Spinal cord (tissue), 10 donors: ENCODE measurements around the gene SHISAL1. TPM values are rescaled to one million over a fixed set of nuclear protein-coding genes. Genes with fewer than 3 reads are reported as not detected.

Source experiments
- DNase-seq, 6 donors: peaks; one replicate each; pipeline versions ENCODE4 v3.0.0 to v3.0.0-alpha.2; 2013 to 2015; ENCODE audit warnings: low spot score in 6 of 6, low read depth in 4 of 6
- H3K27ac ChIP-seq: one replicate; pipeline ENCODE4 v1.5.1; 2013; ENCODE audit warnings: low read depth, low read length, control low read depth
- H3K27me3 ChIP-seq: one replicate; pipeline ENCODE4 v1.6.1; 2013; ENCODE audit warnings: low read length; ENCODE audit not compliant: control insufficient read depth, insufficient read depth
- H3K36me3 ChIP-seq: one replicate; pipeline ENCODE4 v1.6.1; 2013; ENCODE audit warnings: low read length; ENCODE audit not compliant: control insufficient read depth, insufficient read depth
- H3K4me1 ChIP-seq: one replicate; pipeline ENCODE4 v1.6.1; 2013; ENCODE audit warnings: low read length; ENCODE audit not compliant: control insufficient read depth, insufficient read depth
- H3K4me3 ChIP-seq: one replicate; pipeline ENCODE4 v1.5.1; 2013; ENCODE audit warnings: low read depth, low read length, control low read depth
- H3K9me3 ChIP-seq: one replicate; pipeline ENCODE4 v1.6.1; 2013; ENCODE audit warnings: low read length; ENCODE audit not compliant: control insufficient read depth, insufficient read depth
- WGBS: methylation state at CpG from one replicate; pipeline ENCODE4 v1.1.5; 2013; ENCODE audit warnings: missing lambda C conversion rate; ENCODE audit not compliant: insufficient coverage; 5-methylcytosine and 5-hydroxymethylcytosine counted together
- polyA plus RNA-seq, 2 donors: library from polyadenylated mRNA; unstranded; fragments of 120-200 nt; gene quantifications; one replicate each; pipeline ENCODE4 v1.2.1, GENCODE V29; 2013; ENCODE audit not compliant: insufficient read length in 2 of 2
- total RNA-seq, 2 donors: library from RNA; depleted of rRNA in 1 of 2; stranded (reverse); fragments of 120-200 nt in 1 of 2; fragments of >200 nt in 1 of 2; gene quantifications; one replicate each; pipeline versions ENCODE4 v1.2.3 to v1.2.4, GENCODE V29; 2013 to 2014
- donor health status: healthy.

The SHISAL1 gene
- total and polyA plus RNA-seq, 4 donors, result 8.2 to 17.0 (median 13.7) TPM

GRCh38 chr22:44345872-44346271 is 33.1 kb upstream of the SHISAL1 start:
- Histone ChIP-seq H3K4me1 (peaks cover 36% of the 10 kb centered on the region), H3K9me3 (no peaks in the 10 kb centered on the region), H3K27me3 (no peaks in the 10 kb centered on the region), H3K36me3 (no peaks in the 10 kb centered on the region), H3K4me3 (no peak overlapping the region), H3K27ac (no peak overlapping the region)
- 70% methylated on average over 3 of the region's 3 CpGs for WGBS
- peak in 1 of 6 donors; percentile 49 for DNase-seq

GRCh38 chr22:44344407-44344806 is 31.7 kb upstream of the SHISAL1 start:
- no peak overlapping the region for H3K4me3 ChIP-seq
- H3K27me3 ChIP-seq, result no peaks in the 10 kb centered on the region
- WGBS, result 49% methylated on average over 5 of the region's 11 CpGs
- H3K27ac ChIP-seq, result no peak overlapping the region
- H3K4me1 ChIP-seq, result peaks cover 49% of the 10 kb centered on the region
- peak in 1 of 6 donors; percentile 32 for DNase-seq
- H3K9me3 ChIP-seq, result no peaks in the 10 kb centered on the region
- H3K36me3 ChIP-seq, result no peaks in the 10 kb centered on the region

GRCh38 chr22:44342347-44342956 is 29.7 kb upstream of the SHISAL1 start:
- no peak for DNase-seq
- peak overlapping the region; percentile 76 for H3K27ac ChIP-seq
- H3K4me1 ChIP-seq, result peaks cover 43% of the 10 kb centered on the region
- no peaks in the 10 kb centered on the region for H3K27me3 ChIP-seq
- H3K9me3 ChIP-seq, result no peaks in the 10 kb centered on the region
- no peak overlapping the region for H3K4me3 ChIP-seq
- 91% methylated on average over 5 of the region's 5 CpGs for WGBS
- no peaks in the 10 kb centered on the region for H3K36me3 ChIP-seq

GRCh38 chr22:44341431-44342346 is 28.9 kb upstream of the SHISAL1 start:
- Histone ChIP-seq H3K27ac (peak overlapping the region; percentile 76), H3K9me3 (no peaks in the 10 kb centered on the region), H3K27me3 (no peaks in the 10 kb centered on the region), H3K36me3 (no peaks in the 10 kb centered on the region), H3K4me3 (no peak overlapping the region), H3K4me1 (peaks cover 39% of the 10 kb centered on the region)
- WGBS, result 57% methylated on average over 14 of the region's 17 CpGs
- peak in 1 of 6 donors; percentile 76 for DNase-seq

- no peak overlapping the region for H3K27ac ChIP-seq
- no peak overlapping the region for H3K4me3 ChIP-seq
- H3K4me1 ChIP-seq, result peaks cover 39% of the 10 kb centered on the region
- H3K36me3 ChIP-seq, result no peaks in the 10 kb centered on the region
- no peaks in the 10 kb centered on the region for H3K27me3 ChIP-seq
- WGBS, result 50% methylated on average over 20 of the region's 21 CpGs
- DNase-seq, result peak in 2 of 6 donors; percentile 73 to 88
- H3K9me3 ChIP-seq, result no peaks in the 10 kb centered on the region
Measured at GRCh38 chr22:44340271-44341239, 27.8 kb upstream of the SHISAL1 start.

- Histone ChIP-seq H3K36me3 (no peaks in the 10 kb centered on the region), H3K9me3 (no peaks in the 10 kb centered on the region), H3K27me3 (no peaks in the 10 kb centered on the region), H3K4me3 (no peak overlapping the region), H3K27ac (no peak overlapping the region), H3K4me1 (peaks cover 39% of the 10 kb centered on the region)
- 71% methylated on average over 2 of the region's 2 CpGs for WGBS
- no peak for DNase-seq
Measured at GRCh38 chr22:44338906-44339305, 26.2 kb upstream of the SHISAL1 start.

- WGBS, result 81% methylated on average over 5 of the region's 8 CpGs
- Histone ChIP-seq H3K27me3 (no peaks in the 10 kb centered on the region), H3K27ac (no peak overlapping the region), H3K4me1 (peaks cover 39% of the 10 kb centered on the region), H3K9me3 (no peaks in the 10 kb centered on the region), H3K4me3 (no peak overlapping the region), H3K36me3 (no peaks in the 10 kb centered on the region)
- no peak for DNase-seq
Measured at GRCh38 chr22:44338177-44338810, 25.5 kb upstream of the SHISAL1 start.

GRCh38 chr22:44337678-44338004 is 24.9 kb upstream of the SHISAL1 start:
- H3K36me3 ChIP-seq, result no peaks in the 10 kb centered on the region
- WGBS, result 56% methylated on average over 11 of the region's 13 CpGs
- H3K4me3 ChIP-seq, result no peak overlapping the region
- no peaks in the 10 kb centered on the region for H3K9me3 ChIP-seq
- no peak overlapping the region for H3K27ac ChIP-seq
- H3K4me1 ChIP-seq, result peaks cover 39% of the 10 kb centered on the region
- DNase-seq, result no peak
- H3K27me3 ChIP-seq, result peaks cover under 1% of the 10 kb centered on the region
